HCT116 (cell line): ENCODE results near the gene PSENEN. TPM values are rescaled to one million over a fixed set of nuclear protein-coding genes. Genes with fewer than 3 reads are reported as not detected.

Source experiments
- ATAC-seq: fragments of 200-7000 bp; cut with Tn5 transposase; 2 replicates; pipeline ENCODE4 v1.9.1; 2020; ENCODE audit warnings: mild to moderate bottlenecking, moderate library complexity
- BruUV-seq: library from RNA; stranded (reverse); fragments of 400-500 nt; replicated peaks from 2 replicates; lab custom pipeline; 2021; lab: Mats Ljungman, UMichigan
- CTCF ChIA-PET: fragments of 300-600 bp; sonication (Branson Sonifier 250); formaldehyde crosslinking; loops from one replicate; lab custom pipeline; 2021; ENCODE audit warnings: antibody characterized with exemption; lab: Charles Lee
- POLR2A ChIA-PET: fragments of 300-600, 350-600 bp; sonication (Branson Sonifier 250); formaldehyde crosslinking; loops from one replicate; lab custom pipeline; 2021; ENCODE audit warnings: antibody characterized with exemption; lab: Charles Lee
- RAD21 ChIA-PET, 2 experiments: fragments of 300-600 bp; sonication (Branson Sonifier 250); formaldehyde crosslinking; loops; one replicate each; lab custom pipeline; 2023; ENCODE audit warnings: low total read pairs in 2 of 2; ENCODE audit not compliant: uncharacterized antibody in 2 of 2, unreplicated experiment in 2 of 2, low non-redundant PET in 1 of 2; lab: Charles Lee
- DNase-seq: peaks from one replicate; pipeline ENCODE4 v3.0.0-alpha.2; 2010; ENCODE audit warnings: low read depth, low spot score
- H2AFZ ChIP-seq: fragments of 200-600 bp; shearing (Covaris generic), sonication (generic); 2 replicates; pipeline ENCODE4 v1.6.1; 2017; ENCODE audit warnings: low read depth, mixed run types, mixed read lengths, antibody characterized with exemption, low read length; ENCODE audit not compliant: poor library complexity, severe bottlenecking
- H3K27ac ChIP-seq: 2 replicates; pipeline ENCODE4 v1.5.1; 2012; ENCODE audit warnings: low read depth, low read length
- H3K27me3 ChIP-seq: fragments of 200-600 bp; sonication (generic); 2 replicates; pipeline ENCODE4 v1.6.1; 2016; ENCODE audit warnings: mixed run types, low read length, mixed read lengths; ENCODE audit not compliant: insufficient read depth
- H3K36me3 ChIP-seq, 2 experiments: fragments of 200-500 bp in 1 of 2; fragments of 200-600 bp in 1 of 2; sonication (Bioruptor generic) in 1 of 2; sonication (generic) in 1 of 2; 2 replicates each; pipeline versions ENCODE4 v1.5.1 to v1.6.1; 2014 to 2016; ENCODE audit warnings: low read length in 2 of 2, inconsistent platforms in 1 of 2, mixed read lengths in 1 of 2, mixed run types in 1 of 2; ENCODE audit not compliant: insufficient read depth in 2 of 2, control insufficient read depth in 1 of 2
- H3K4me1 ChIP-seq, 2 experiments: fragments of 200-600 bp in 1 of 2; sonication (generic) in 1 of 2; 2 replicates each; pipeline versions ENCODE4 v1.5.1 to v1.6.1; 2012 to 2017; ENCODE audit warnings: low read length in 2 of 2, inconsistent platforms in 1 of 2, mild to moderate bottlenecking in 1 of 2, mixed read lengths in 1 of 2, mixed run types in 1 of 2, moderate library complexity in 1 of 2; ENCODE audit not compliant: insufficient read depth in 2 of 2, control insufficient read depth in 1 of 2
- H3K4me2 ChIP-seq: fragments of 200-600 bp; sonication (generic); 2 replicates; pipeline ENCODE4 v1.6.1; 2017; ENCODE audit warnings: mixed run types, low read length, mixed read lengths
- H3K4me3 ChIP-seq, 2 experiments: fragments of 200-600 bp in 1 of 2; sonication (generic) in 1 of 2; replicated peaks in 1 of 2; 2 replicates each; pipeline ENCODE4 v1.5.1; 2011 to 2016; ENCODE audit warnings: low read length in 2 of 2, control low read depth in 1 of 2, low read depth in 1 of 2, mild to moderate bottlenecking in 1 of 2, mixed read lengths in 1 of 2, mixed run types in 1 of 2
- H3K79me2 ChIP-seq: fragments of 200-600 bp; sonication (generic); 2 replicates; pipeline ENCODE4 v1.6.1; 2017; ENCODE audit warnings: mild to moderate bottlenecking, mixed run types, low read length, moderate library complexity, mixed read lengths; ENCODE audit not compliant: insufficient read depth
- H3K9ac ChIP-seq: fragments of 200-600 bp; sonication (generic); 2 replicates; pipeline ENCODE4 v1.6.1; 2016; ENCODE audit warnings: low read length, mixed read lengths
- H3K9me2 ChIP-seq: fragments of 200-600 bp; sonication (generic), shearing (Covaris generic); 2 replicates; pipeline ENCODE4 v1.6.1; 2017; ENCODE audit warnings: mixed run types, mild to moderate bottlenecking, moderate library complexity; ENCODE audit not compliant: insufficient read depth
- H3K9me3 ChIP-seq, 2 experiments: fragments of 200-500 bp in 1 of 2; fragments of 200-600 bp in 1 of 2; sonication (Bioruptor generic) in 1 of 2; sonication (generic) in 1 of 2; 2 replicates each; pipeline ENCODE4 v1.6.1; 2014 to 2017; ENCODE audit warnings: low read length in 2 of 2, mixed read lengths in 2 of 2, inconsistent platforms in 1 of 2, low read depth in 1 of 2, mild to moderate bottlenecking in 1 of 2, mixed run types in 1 of 2, moderate library complexity in 1 of 2; ENCODE audit not compliant: control insufficient read depth in 1 of 2, insufficient read depth in 1 of 2
- H4K20me1 ChIP-seq: fragments of 200-600 bp; sonication (generic), shearing (Covaris generic); 2 replicates; pipeline ENCODE4 v1.6.1; 2017; ENCODE audit warnings: mixed run types, mild to moderate bottlenecking, moderate library complexity; ENCODE audit not compliant: insufficient read depth
- EZH2phosphoT487 ChIP-seq: fragments of 200-600 bp; IDR thresholded peaks from 2 replicates; pipeline ENCODE4 v1.6.1; 2018; ENCODE audit warnings: antibody characterized with exemption, borderline replicate concordance
- POLR2A ChIP-seq: IDR thresholded peaks from 2 replicates; pipeline ENCODE4 v1.7.0; 2011; ENCODE audit warnings: borderline replicate concordance; ENCODE audit not compliant: insufficient read depth, insufficient read length; ENCODE audit errors: extremely low read depth
- SIN3A ChIP-seq: IDR thresholded peaks from 2 replicates; pipeline ENCODE4 v1.6.1; 2012; ENCODE audit warnings: low read depth
- ZFX ChIP-seq: fragments of 450-650 bp; IDR thresholded peaks from 2 replicates; pipeline ENCODE4 v1.6.1; 2017
- ZNF274 ChIP-seq: fragments of 200-500 bp; sonication (Bioruptor generic); IDR thresholded peaks from 2 replicates; pipeline ENCODE4 v1.6.1; 2014; ENCODE audit warnings: mild to moderate bottlenecking, low read depth, low read length, inconsistent platforms
- intact Hi-C: fragments of 100-400 bp; cut with micrococcal nuclease; formaldehyde crosslinking; loops from 2 replicates; pipeline ENCODE4 v1.10.0; 2022
- total RNA-seq: library from RNA; stranded (reverse); gene quantifications from one replicate; pipeline ENCODE4 v1.2.1, GENCODE V29; 2021; ENCODE audit not compliant: unreplicated experiment
- TF ChIP-seq, protein P1 (sequence below), 3 experiments: fragments of 200-600 bp in 1 of 3; sonication (generic) in 1 of 3; IDR thresholded peaks in 2 of 3; conservative IDR thresholded peaks in 1 of 3; 2 replicates each; pipeline ENCODE4 v1.5.1; 2012 to 2017; ENCODE audit warnings: low read depth in 2 of 3, low read length in 2 of 3, antibody characterized with exemption in 1 of 3, borderline replicate concordance in 1 of 3, control low read depth in 1 of 3, mild to moderate bottlenecking in 1 of 3, mixed read lengths in 1 of 3, mixed run types in 1 of 3, moderate library complexity in 1 of 3; ENCODE audit not compliant: insufficient read depth in 1 of 3

PSENEN gene
- total RNA-seq, 1 experiment from 2014 or later, result 55.3 TPM

GRCh38 chr19:35757231-35757748 lies 11.8 kb downstream of the PSENEN start:
- peak overlapping the region; percentile 83 for H3K4me2 ChIP-seq
- ChIA-PET CTCF (interaction anchor here (1.0 kb wide), 1 partner anchor 9 kb away, joined by 5 read pairs; the partner anchor contains the start of gene LIN37), POLR2A (interaction anchor here (0.9 to 2.3 kb wide), 3 partner anchors 9 to 12 kb away, joined by 3 to 20 read pairs (median 4); partner anchors contain the start of genes LIN37, PSENEN and U2AF1L4), RAD21 (interaction anchor here in 1 of 2 experiments (0.6 kb wide), 1 partner anchor 9 kb away, joined by 6 read pairs; no protein-coding TSS in a partner anchor)
- peaks cover 14 to 25% of the 10 kb centered on the region in 2 experiments for H3K4me1 ChIP-seq
- H3K9ac ChIP-seq, result peak overlapping the region; percentile 56
- no peak for TF ChIP-seq ZNF274
- peak; percentile 72; the same call in 1 of the 2 replicates for TF ChIP-seq ZFX
- TF ChIP-seq POLR2A, result peak; percentile 10
- TF ChIP-seq, protein P1, sequence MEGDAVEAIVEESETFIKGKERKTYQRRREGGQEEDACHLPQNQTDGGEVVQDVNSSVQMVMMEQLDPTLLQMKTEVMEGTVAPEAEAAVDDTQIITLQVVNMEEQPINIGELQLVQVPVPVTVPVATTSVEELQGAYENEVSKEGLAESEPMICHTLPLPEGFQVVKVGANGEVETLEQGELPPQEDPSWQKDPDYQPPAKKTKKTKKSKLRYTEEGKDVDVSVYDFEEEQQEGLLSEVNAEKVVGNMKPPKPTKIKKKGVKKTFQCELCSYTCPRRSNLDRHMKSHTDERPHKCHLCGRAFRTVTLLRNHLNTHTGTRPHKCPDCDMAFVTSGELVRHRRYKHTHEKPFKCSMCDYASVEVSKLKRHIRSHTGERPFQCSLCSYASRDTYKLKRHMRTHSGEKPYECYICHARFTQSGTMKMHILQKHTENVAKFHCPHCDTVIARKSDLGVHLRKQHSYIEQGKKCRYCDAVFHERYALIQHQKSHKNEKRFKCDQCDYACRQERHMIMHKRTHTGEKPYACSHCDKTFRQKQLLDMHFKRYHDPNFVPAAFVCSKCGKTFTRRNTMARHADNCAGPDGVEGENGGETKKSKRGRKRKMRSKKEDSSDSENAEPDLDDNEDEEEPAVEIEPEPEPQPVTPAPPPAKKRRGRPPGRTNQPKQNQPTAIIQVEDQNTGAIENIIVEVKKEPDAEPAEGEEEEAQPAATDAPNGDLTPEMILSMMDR (IDR thresholded peaks at IDR 0.05 in 2 of 3, conservative IDR thresholded peaks at IDR 0.05 in 1 of 3; ENCODE audit: borderline replicate concordance in 1 of 3, insufficient read depth in 1 of 3, low read depth in 2 of 3, low read length in 2 of 3), result no peak
- no peak for TF ChIP-seq EZH2phosphoT487
- TF ChIP-seq SIN3A, result no peak
- intact Hi-C loops, result no loop called here
- no peaks in the 10 kb centered on the region for H3K9me2 ChIP-seq
- TSS peak; percentile 95 for BruUV-seq
- H2AFZ ChIP-seq, result no peak overlapping the region
- DNase-seq (no peak), ATAC-seq (peak; percentile 33)
- H3K4me3 ChIP-seq, result peak overlapping the region; percentile 92 to 96
- no peaks in the 10 kb centered on the region for H3K9me3 ChIP-seq
- H3K27me3 ChIP-seq, result no peaks in the 10 kb centered on the region
- H3K79me2 ChIP-seq, result peaks cover 17% of the 10 kb centered on the region
- H3K27ac ChIP-seq, result peak overlapping the region; percentile 75
- H3K36me3 ChIP-seq, result peaks cover 4 to 12% of the 10 kb centered on the region in 2 experiments; a peak in 3 of 4 replicates
- no peaks in the 10 kb centered on the region for H4K20me1 ChIP-seq
